HepG2 (cell line): ENCODE measurements around the gene COPS6. TPM values are rescaled to one million over a fixed set of nuclear protein-coding genes. Genes with fewer than 3 reads are reported as not detected.
A peak's percentile ranks its signal among the peaks of the same experiment; 100 is the strongest.

Source experiments
- DMAP1 ChIP-seq: IDR thresholded peaks from 2 replicates; pipeline ENCODE4 v1.6.1; 2016
- ERF ChIP-seq: IDR thresholded peaks from 2 replicates; pipeline ENCODE4 v1.6.1; 2018; ENCODE audit warnings: missing biosample characterization, missing genetic modification reagents
- IKZF1 ChIP-seq: fragments of 450-650 bp; IDR thresholded peaks from 2 replicates; pipeline ENCODE4 v1.7.1; 2016
- KLF9 ChIP-seq: IDR thresholded peaks from 2 replicates; pipeline ENCODE4 v1.6.1; 2016; ENCODE audit warnings: low read depth
- MIXL1 ChIP-seq: IDR thresholded peaks from 2 replicates; pipeline ENCODE4 v1.6.1; 2016
- MXI1 ChIP-seq: IDR thresholded peaks from 3 replicates; pipeline ENCODE4 v1.6.1; 2012; ENCODE audit warnings: low read depth, low read length, inconsistent platforms, borderline replicate concordance
- NCOA2 ChIP-seq: sonication (generic); formaldehyde crosslinking; IDR thresholded peaks from 2 replicates; pipeline ENCODE4 v1.8.0; 2022; ENCODE audit warnings: inconsistent platforms
- NFATC3 ChIP-seq: sonication (generic); formaldehyde crosslinking; IDR thresholded peaks from 2 replicates; pipeline ENCODE4 v1.5.1; 2020; ENCODE audit warnings: mild to moderate bottlenecking, missing genetic modification reagents
- POLR2G ChIP-seq: fragments of 200-400 bp; formaldehyde crosslinking; IDR thresholded peaks from 2 replicates; pipeline ENCODE4 v1.6.1; 2018; ENCODE audit warnings: mild to moderate bottlenecking, low read depth, low read length, moderate library complexity
- TAF15 ChIP-seq: fragments of 200-400 bp; formaldehyde crosslinking; IDR thresholded peaks from one replicate; pipeline ENCODE4 v1.6.1; 2018; ENCODE audit warnings: mild to moderate bottlenecking, low read depth, low read length; ENCODE audit not compliant: poor library complexity, severe bottlenecking
- TGIF2 ChIP-seq: IDR thresholded peaks from 2 replicates; pipeline ENCODE4 v1.6.1; 2016; ENCODE audit warnings: control low read depth, missing compliant biosample characterization
- ZBTB20 ChIP-seq: sonication (generic); formaldehyde crosslinking; IDR thresholded peaks from 2 replicates; pipeline ENCODE4 v1.8.1; 2023; ENCODE audit warnings: missing genetic modification reagents, low read depth, mild to moderate bottlenecking, borderline replicate concordance
- ZNF160 ChIP-seq: sonication (generic); formaldehyde crosslinking; IDR thresholded peaks from 2 replicates; pipeline ENCODE4 v1.8.0; 2022; ENCODE audit warnings: mild to moderate bottlenecking, inconsistent platforms, missing genetic modification reagents
- ZNF350 ChIP-seq: sonication (generic); formaldehyde crosslinking; IDR thresholded peaks from 2 replicates; pipeline ENCODE4 v1.4.0; 2020; ENCODE audit warnings: mild to moderate bottlenecking, low read depth, missing genetic modification reagents, borderline replicate concordance
- ZNF615 ChIP-seq: sonication (generic); formaldehyde crosslinking; IDR thresholded peaks from 2 replicates; pipeline ENCODE4 v1.5.0; 2020; ENCODE audit warnings: mild to moderate bottlenecking, missing genetic modification reagents, borderline replicate concordance
- polyA plus RNA-seq, 8 experiments: library from polyadenylated mRNA; depleted of rRNA in 3 of 8; stranded (reverse) in 7 of 8; unstranded in 1 of 8; fragments of >200 nt; fragmentation: Illumina TruSeq in 4 of 8; extraction: Trizol in 4 of 8; gene quantifications; 2 replicates each; pipeline versions ENCODE4 v1.2.1 to v1.2.3, GENCODE V29; 2011 to 2016; ENCODE audit warnings: low read depth in 4 of 8, missing spikeins in 1 of 8, mixed read lengths in 1 of 8; ENCODE audit not compliant: insufficient read depth in 1 of 8
- total RNA-seq, 5 experiments: library from RNA; depleted of rRNA; stranded (reverse); fragments of >200 nt; fragmentation: Illumina TruSeq; extraction: Trizol; gene quantifications; 2 replicates each; pipeline ENCODE4 v1.2.3, GENCODE V29; 2016; ENCODE audit warnings: low read depth in 1 of 5
- TF ChIP-seq, protein P1 (sequence below), 2 experiments: sonication (generic) in 1 of 2; formaldehyde crosslinking in 1 of 2; IDR thresholded peaks; 2 replicates each; pipeline versions ENCODE4 v1.5.1 to v1.6.1; 2011 to 2020; ENCODE audit warnings: borderline replicate concordance in 1 of 2, low read depth in 1 of 2, low read length in 1 of 2, mild to moderate bottlenecking in 1 of 2, missing genetic modification reagents in 1 of 2, moderate library complexity in 1 of 2
- TF ChIP-seq, protein P2 (sequence below): sonication (generic); formaldehyde crosslinking; IDR thresholded peaks from 2 replicates; pipeline ENCODE4 v1.4.0; 2020; ENCODE audit warnings: low read depth, missing genetic modification reagents
- TF ChIP-seq, protein P3 (sequence below), 2 experiments: IDR thresholded peaks; 2 replicates each; pipeline ENCODE4 v1.6.1; 2011 to 2012; ENCODE audit warnings: low read length in 2 of 2, borderline replicate concordance in 1 of 2, low read depth in 1 of 2, mild to moderate bottlenecking in 1 of 2, moderate library complexity in 1 of 2

The COPS6 gene
- total and polyA plus RNA-seq, 2 of the 13 experiments (the other 11 are each of a cell fraction or from before 2014, with no cell fraction given), result 33.4 to 117 TPM

DNA sequence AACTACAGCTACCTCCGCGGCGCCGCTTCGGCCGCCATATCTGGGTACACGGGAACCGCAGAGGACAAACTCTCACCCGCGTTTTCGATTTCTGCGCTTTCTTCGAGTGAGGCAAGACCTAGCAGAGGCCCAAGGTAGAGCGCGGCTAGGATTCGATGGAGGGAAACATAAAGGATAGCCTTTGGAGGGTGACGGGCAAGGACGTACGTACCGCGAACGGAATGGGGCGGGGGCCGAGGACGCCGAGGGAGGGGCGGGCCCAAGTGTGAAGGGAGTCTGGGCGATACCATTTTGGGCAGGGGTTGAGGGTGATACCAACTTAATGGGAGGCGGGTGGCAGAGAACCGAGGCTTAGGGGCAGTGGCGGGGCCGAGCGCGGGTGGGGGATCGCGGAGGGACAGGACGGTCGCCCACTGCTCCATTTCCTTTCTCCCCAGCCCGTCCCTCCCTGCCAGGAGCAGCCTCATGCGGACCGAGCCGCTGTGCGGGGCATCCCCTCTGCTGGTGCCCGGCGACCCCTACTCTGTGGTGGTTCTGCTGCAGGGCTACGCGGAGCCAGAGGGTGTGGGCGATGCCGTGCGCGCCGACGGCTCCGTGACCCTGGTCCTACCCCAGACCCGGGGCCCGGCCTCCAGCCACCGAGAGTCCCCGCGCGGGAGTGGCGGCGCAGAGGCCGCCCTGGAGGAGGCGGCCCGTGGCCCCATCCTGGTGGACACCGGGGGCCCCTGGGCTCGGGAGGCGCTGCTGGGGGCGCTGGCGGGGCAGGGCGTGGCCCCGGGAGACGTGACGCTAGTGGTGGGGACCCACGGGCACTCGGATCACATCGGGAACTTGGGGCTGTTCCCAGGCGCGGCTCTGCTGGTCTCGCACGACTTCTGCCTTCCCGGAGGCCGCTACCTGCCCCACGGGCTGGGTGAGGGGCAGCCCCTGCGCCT is 38.4 kb downstream of the COPS6 start, which contains the start of gene MBLAC1 (continued):
- TF ChIP-seq TGIF2 (CRISPR knock-in tag) (no peak; the same call in 1 of the 2 replicates), MIXL1 (CRISPR knock-in tag) (0 out of 2 replicates have a peak, but pooled peaks have one; percentile 30), ZBTB20 (CRISPR knock-in tag) (no peak; the same call in 1 of the 2 replicates), NFATC3 (CRISPR knock-in tag) (0 out of 2 replicates have a peak, but pooled peaks have one; percentile 47), ERF (0 out of 2 replicates have a peak, but pooled peaks have one; percentile 51), TAF15 (peak; percentile 83), ZNF160 (CRISPR knock-in tag) (peak; percentile 42; the same call in 1 of the 2 replicates), ZNF350 (CRISPR knock-in tag) (peak; percentile 41; the same call in 1 of the 2 replicates), ZNF615 (CRISPR knock-in tag) (0 out of 2 replicates have a peak, but pooled peaks have one; percentile 37), POLR2G (peak; percentile 84), NCOA2 (CRISPR knock-in tag) (peak; percentile 20; the same call in 1 of the 2 replicates), KLF9 (CRISPR knock-in tag) (no peak), MXI1 (0 out of 3 replicates have a peak, but pooled peaks have one; percentile 50), DMAP1 (CRISPR knock-in tag) (peak; percentile 51; the same call in 1 of the 2 replicates), IKZF1 (no peak)
- TF ChIP-seq, protein P1, sequence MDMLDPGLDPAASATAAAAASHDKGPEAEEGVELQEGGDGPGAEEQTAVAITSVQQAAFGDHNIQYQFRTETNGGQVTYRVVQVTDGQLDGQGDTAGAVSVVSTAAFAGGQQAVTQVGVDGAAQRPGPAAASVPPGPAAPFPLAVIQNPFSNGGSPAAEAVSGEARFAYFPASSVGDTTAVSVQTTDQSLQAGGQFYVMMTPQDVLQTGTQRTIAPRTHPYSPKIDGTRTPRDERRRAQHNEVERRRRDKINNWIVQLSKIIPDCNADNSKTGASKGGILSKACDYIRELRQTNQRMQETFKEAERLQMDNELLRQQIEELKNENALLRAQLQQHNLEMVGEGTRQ (IDR thresholded peaks at IDR 0.05; ENCODE audit: low read depth, low read length), result no peak
- TF ChIP-seq, protein P1 (CRISPR knock-in tag; IDR thresholded peaks at IDR 0.05; ENCODE audit: borderline replicate concordance), result no peak; the same call in 1 of the 2 replicates
- TF ChIP-seq, protein P2, sequence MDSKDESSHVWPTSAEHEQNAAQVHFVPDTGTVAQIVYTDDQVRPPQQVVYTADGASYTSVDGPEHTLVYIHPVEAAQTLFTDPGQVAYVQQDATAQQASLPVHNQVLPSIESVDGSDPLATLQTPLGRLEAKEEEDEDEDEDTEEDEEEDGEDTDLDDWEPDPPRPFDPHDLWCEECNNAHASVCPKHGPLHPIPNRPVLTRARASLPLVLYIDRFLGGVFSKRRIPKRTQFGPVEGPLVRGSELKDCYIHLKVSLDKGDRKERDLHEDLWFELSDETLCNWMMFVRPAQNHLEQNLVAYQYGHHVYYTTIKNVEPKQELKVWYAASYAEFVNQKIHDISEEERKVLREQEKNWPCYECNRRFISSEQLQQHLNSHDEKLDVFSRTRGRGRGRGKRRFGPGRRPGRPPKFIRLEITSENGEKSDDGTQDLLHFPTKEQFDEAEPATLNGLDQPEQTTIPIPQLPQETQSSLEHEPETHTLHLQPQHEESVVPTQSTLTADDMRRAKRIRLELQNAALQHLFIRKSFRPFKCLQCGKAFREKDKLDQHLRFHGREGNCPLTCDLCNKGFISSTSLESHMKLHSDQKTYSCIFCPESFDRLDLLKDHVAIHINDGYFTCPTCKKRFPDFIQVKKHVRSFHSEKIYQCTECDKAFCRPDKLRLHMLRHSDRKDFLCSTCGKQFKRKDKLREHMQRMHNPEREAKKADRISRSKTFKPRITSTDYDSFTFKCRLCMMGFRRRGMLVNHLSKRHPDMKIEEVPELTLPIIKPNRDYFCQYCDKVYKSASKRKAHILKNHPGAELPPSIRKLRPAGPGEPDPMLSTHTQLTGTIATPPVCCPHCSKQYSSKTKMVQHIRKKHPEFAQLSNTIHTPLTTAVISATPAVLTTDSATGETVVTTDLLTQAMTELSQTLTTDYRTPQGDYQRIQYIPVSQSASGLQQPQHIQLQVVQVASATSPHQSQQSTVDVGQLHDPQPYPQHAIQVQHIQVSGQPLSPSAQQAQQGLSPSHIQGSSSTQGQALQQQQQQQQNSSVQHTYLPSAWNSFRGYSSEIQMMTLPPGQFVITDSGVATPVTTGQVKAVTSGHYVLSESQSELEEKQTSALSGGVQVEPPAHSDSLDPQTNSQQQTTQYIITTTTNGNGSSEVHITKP (CRISPR knock-in tag), result peak; percentile 100
- TF ChIP-seq, protein P3, sequence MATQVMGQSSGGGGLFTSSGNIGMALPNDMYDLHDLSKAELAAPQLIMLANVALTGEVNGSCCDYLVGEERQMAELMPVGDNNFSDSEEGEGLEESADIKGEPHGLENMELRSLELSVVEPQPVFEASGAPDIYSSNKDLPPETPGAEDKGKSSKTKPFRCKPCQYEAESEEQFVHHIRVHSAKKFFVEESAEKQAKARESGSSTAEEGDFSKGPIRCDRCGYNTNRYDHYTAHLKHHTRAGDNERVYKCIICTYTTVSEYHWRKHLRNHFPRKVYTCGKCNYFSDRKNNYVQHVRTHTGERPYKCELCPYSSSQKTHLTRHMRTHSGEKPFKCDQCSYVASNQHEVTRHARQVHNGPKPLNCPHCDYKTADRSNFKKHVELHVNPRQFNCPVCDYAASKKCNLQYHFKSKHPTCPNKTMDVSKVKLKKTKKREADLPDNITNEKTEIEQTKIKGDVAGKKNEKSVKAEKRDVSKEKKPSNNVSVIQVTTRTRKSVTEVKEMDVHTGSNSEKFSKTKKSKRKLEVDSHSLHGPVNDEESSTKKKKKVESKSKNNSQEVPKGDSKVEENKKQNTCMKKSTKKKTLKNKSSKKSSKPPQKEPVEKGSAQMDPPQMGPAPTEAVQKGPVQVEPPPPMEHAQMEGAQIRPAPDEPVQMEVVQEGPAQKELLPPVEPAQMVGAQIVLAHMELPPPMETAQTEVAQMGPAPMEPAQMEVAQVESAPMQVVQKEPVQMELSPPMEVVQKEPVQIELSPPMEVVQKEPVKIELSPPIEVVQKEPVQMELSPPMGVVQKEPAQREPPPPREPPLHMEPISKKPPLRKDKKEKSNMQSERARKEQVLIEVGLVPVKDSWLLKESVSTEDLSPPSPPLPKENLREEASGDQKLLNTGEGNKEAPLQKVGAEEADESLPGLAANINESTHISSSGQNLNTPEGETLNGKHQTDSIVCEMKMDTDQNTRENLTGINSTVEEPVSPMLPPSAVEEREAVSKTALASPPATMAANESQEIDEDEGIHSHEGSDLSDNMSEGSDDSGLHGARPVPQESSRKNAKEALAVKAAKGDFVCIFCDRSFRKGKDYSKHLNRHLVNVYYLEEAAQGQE (IDR thresholded peaks at IDR 0.05; ENCODE audit: borderline replicate concordance in 1 of 2, low read depth in 1 of 2, low read length in 2 of 2), result peak in 1 of 2 experiments; percentile 22; a peak in 1 of 4 replicates
